ENCODE measurements around the gene PIMREG. TPM values are rescaled to one million over a fixed set of nuclear protein-coding genes. Genes with fewer than 3 reads are reported as not detected.

The PIMREG gene
- total and polyA plus RNA-seq, 4 donors, result 0.35 to 3.0 (median 0.71) TPM

DNA sequence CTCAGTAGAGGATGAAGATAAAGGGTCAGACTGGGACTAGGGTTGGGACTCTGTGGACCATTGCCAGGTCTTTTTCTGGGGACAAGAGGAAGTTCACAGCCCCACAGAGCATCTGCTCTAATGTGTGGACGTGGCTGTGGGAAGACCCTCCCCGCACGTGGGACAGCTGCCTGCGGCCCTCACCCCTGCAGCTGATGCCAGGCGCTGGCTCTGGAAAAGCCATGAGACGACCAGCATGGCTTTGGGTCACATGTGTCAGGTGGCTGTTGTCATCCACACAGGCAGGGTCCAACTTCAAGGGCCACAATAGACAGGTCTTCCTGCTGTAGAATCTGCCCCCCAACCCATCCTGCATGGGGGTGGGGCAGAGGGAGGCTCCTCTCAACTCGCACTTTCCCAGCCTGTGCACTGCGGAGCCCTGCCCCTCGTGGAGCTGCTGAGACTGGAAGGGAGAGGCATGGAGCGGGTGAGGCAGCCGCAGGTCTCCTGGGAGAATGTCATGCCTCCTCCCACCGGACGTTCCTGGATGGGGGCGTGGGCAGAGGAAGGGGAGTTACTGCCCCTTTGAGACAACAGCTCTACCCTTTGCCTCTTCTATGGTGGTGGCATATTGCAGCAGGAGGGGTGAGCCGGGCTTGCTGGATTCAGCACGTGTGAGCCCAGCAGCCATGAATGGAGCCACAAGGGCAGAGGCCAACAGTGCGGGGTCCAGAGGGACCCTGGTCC, 53.4 kb downstream of the PIMREG start:
- 63 to 69% methylated on average over 17 of the region's 17 CpGs for WGBS, 2 donors
- Histone ChIP-seq H3K27me3 (ENCODE audit: control insufficient read depth in 3 of 3, insufficient read depth in 3 of 3, low read length in 2 of 3) (no peaks in the 10 kb centered on the region), H3K27ac (ENCODE audit: low read depth in 1 of 2, low read length in 1 of 2) (no peak overlapping the region), H3K9me3 (ENCODE audit: control insufficient read depth in 4 of 4, insufficient read depth in 3 of 4, low read length in 3 of 4) (peaks cover 0 to 2% (median 0%) of the 10 kb centered on the region in 4 donors), H3K36me3 (ENCODE audit: control insufficient read depth in 4 of 4, insufficient read depth in 4 of 4, low read length in 4 of 4) (no peaks in the 10 kb centered on the region), H3K4me1 (ENCODE audit: control insufficient read depth in 5 of 5, insufficient read depth in 5 of 5, low read length in 5 of 5) (peaks cover 0 to 14% (median 6%) of the 10 kb centered on the region in 5 donors), H3K9ac (ENCODE audit: insufficient read depth in 1 of 2, low read length in 2 of 2) (no peak overlapping the region), H3K4me3 (no peak overlapping the region)
- ATAC-seq (ENCODE audit: insufficient read depth, low FRiP score) (no peak), DNase-seq (peak in 1 of 3 donors; percentile 12)
- TF ChIP-seq, protein P1, sequence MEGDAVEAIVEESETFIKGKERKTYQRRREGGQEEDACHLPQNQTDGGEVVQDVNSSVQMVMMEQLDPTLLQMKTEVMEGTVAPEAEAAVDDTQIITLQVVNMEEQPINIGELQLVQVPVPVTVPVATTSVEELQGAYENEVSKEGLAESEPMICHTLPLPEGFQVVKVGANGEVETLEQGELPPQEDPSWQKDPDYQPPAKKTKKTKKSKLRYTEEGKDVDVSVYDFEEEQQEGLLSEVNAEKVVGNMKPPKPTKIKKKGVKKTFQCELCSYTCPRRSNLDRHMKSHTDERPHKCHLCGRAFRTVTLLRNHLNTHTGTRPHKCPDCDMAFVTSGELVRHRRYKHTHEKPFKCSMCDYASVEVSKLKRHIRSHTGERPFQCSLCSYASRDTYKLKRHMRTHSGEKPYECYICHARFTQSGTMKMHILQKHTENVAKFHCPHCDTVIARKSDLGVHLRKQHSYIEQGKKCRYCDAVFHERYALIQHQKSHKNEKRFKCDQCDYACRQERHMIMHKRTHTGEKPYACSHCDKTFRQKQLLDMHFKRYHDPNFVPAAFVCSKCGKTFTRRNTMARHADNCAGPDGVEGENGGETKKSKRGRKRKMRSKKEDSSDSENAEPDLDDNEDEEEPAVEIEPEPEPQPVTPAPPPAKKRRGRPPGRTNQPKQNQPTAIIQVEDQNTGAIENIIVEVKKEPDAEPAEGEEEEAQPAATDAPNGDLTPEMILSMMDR (IDR thresholded peaks at IDR 0.05; ENCODE audit: control extremely low read depth, extremely low read depth), result no peak

DNA sequence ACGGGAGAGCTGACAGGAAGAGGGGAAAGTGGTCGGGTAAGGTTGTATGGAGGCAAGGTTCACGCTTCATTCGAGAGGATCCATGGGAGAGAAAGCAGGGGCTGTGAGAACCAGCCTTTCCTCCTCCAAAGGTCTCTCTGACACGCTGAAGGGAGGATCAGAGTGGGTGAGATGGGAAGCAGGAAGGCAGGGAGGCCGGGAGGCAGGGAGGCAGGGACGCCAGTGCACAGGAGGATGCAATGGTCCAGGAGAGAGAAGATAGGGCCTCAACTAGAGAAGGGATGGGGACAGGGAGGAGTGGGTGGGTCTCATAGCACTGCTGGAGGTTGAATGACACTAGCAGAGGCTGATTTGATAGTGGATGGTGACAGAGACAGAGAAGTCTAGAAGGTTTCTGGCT, 54.1 kb downstream of the PIMREG start:
- Histone ChIP-seq H3K36me3 (ENCODE audit: control insufficient read depth in 4 of 4, insufficient read depth in 4 of 4, low read length in 4 of 4) (no peaks in the 10 kb centered on the region), H3K9ac (ENCODE audit: insufficient read depth in 1 of 2, low read length in 2 of 2) (no peak overlapping the region), H3K27me3 (ENCODE audit: control insufficient read depth in 3 of 3, insufficient read depth in 3 of 3, low read length in 2 of 3) (no peaks in the 10 kb centered on the region), H3K9me3 (ENCODE audit: control insufficient read depth in 4 of 4, insufficient read depth in 3 of 4, low read length in 3 of 4) (peaks cover 0 to 2% (median 0%) of the 10 kb centered on the region in 4 donors), H3K27ac (ENCODE audit: low read depth in 1 of 2, low read length in 1 of 2) (no peak overlapping the region), H3K4me1 (ENCODE audit: control insufficient read depth in 5 of 5, insufficient read depth in 5 of 5, low read length in 5 of 5) (peaks cover 0 to 14% (median 6%) of the 10 kb centered on the region in 5 donors), H3K4me3 (no peak overlapping the region)
- WGBS, 2 donors, result 79 to 81% methylated on average over 7 of the region's 7 CpGs
- ATAC-seq (ENCODE audit: insufficient read depth, low FRiP score) (no peak), DNase-seq (no peak)
- TF ChIP-seq, protein P1 (IDR thresholded peaks at IDR 0.05; ENCODE audit: control extremely low read depth, extremely low read depth), result no peak

DNA sequence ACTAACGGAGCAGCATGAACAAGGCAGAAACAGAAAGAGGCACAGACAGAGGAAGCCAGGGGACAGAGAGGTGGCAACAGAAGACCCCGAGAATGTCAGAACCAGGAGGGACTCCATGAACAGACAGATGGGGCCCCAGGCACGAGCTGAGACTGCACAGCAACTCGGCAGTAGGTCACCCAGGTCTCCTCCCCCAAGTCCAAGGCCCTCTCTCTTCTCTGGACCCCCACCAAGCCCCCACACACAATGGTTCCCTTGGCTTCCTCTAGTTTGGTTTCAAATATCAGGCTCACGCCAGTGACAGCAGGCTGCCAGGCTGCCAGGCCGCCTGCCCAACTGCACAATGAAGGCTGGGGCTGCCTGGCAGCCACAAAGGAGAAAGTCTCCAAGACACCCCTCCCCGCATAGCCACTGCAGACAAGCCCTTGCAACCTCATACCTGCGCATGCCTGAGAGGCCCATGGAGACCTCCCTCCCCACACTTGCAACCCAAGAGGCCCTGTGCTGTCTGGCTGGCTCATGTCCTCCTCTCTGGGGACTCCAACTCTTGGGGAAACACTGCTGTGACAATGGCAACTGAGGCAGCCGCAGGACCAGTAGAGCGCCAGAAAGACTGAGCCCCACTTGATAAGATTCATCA, 54.8 kb downstream of the PIMREG start:
- ATAC-seq (ENCODE audit: insufficient read depth, low FRiP score) (no peak), DNase-seq (no peak)
- 89 to 94% methylated on average over 10 of the region's 10 CpGs for WGBS, 2 donors
- Histone ChIP-seq H3K27me3 (ENCODE audit: control insufficient read depth in 3 of 3, insufficient read depth in 3 of 3, low read length in 2 of 3) (no peaks in the 10 kb centered on the region), H3K9ac (ENCODE audit: insufficient read depth in 1 of 2, low read length in 2 of 2) (no peak overlapping the region), H3K4me1 (ENCODE audit: control insufficient read depth in 5 of 5, insufficient read depth in 5 of 5, low read length in 5 of 5) (peaks cover 0 to 14% (median 6%) of the 10 kb centered on the region in 5 donors), H3K4me3 (no peak overlapping the region), H3K9me3 (ENCODE audit: control insufficient read depth in 4 of 4, insufficient read depth in 3 of 4, low read length in 3 of 4) (peaks cover 0 to 2% (median 0%) of the 10 kb centered on the region in 4 donors), H3K36me3 (ENCODE audit: control insufficient read depth in 4 of 4, insufficient read depth in 4 of 4, low read length in 4 of 4) (no peaks in the 10 kb centered on the region), H3K27ac (ENCODE audit: low read depth in 1 of 2, low read length in 1 of 2) (no peak overlapping the region)
- TF ChIP-seq, protein P1 (IDR thresholded peaks at IDR 0.05; ENCODE audit: control extremely low read depth, extremely low read depth), result no peak

Other genes starting within 250 kb of the PIMREG start
- not detected for gene AIPL1, start 9.3 kb upstream of the PIMREG start, total RNA-seq
- gene AIPL1, start 9.3 kb upstream of the PIMREG start, polyA plus RNA-seq, result not detected
- gene PITPNM3, start 112.1 kb downstream of the PIMREG start, total RNA-seq, result 10 to 100 TPM in 1 of 2 donors, 1 to 10 TPM in 1; 4.0 to 12.6 TPM
- gene PITPNM3, start 112.1 kb downstream of the PIMREG start, polyA plus RNA-seq, result 1 to 10 TPM; 2.0 to 6.8 TPM
- gene KIAA0753, start 196.3 kb downstream of the PIMREG start, total RNA-seq, result 10 to 100 TPM; 19.0 to 31.9 TPM
- 1 to 10 TPM; 5.3 to 6.7 TPM for gene KIAA0753, start 196.3 kb downstream of the PIMREG start, polyA plus RNA-seq
- gene TXNDC17, start 196.6 kb downstream of the PIMREG start, total RNA-seq, result 10 to 100 TPM; 33.1 to 78.1 TPM
- 100 to 1,000 TPM; 186 to 255 TPM for gene TXNDC17, start 196.6 kb downstream of the PIMREG start, polyA plus RNA-seq
- gene MED31, start 207.2 kb downstream of the PIMREG start, total RNA-seq, result 10 to 100 TPM; 16.6 to 18.1 TPM
- 10 to 100 TPM; 20.4 to 27.7 TPM for gene MED31, start 207.2 kb downstream of the PIMREG start, polyA plus RNA-seq
- gene C17orf100, start 207.3 kb downstream of the PIMREG start, total RNA-seq, result 1 to 10 TPM; 1.5 to 2.4 TPM
- gene C17orf100, start 207.3 kb downstream of the PIMREG start, polyA plus RNA-seq, result 1 to 10 TPM; 1.6 to 3.6 TPM